ENCODE measurements around the gene ARHGEF28.

The ARHGEF28 gene

DNA sequence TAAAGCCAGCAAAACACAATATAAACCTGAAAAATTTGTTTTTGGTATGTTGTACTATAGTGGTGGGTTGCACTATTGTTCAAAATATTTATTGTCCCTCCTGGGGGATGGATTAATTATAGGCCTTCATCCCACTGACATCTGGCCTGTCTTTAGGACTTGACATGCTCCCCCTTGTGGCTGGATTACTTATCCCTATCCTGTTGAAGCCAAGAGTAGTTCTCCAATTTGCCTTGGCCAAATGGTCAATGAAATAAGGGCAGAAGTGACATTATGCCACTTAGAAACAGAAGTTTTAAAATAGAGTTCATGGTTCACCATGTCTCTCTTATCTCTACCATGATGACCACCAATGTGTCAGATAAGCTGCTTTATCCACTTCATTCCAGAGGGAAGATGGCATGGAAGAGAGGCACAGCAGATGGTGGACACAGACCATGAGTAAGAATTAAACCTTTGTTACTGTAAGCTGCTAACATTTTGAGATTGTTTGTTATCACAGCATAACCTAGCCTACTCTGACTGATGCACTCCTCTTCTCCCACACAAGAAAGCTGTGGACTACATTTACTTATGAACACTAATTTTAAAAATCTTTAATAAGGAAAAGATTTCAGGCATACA, 29.2 kb upstream of the ARHGEF28 start:
- Histone ChIP-seq H2AFZ (ENCODE audit: low read length) (no peak overlapping the region), H3F3A (ENCODE audit: insufficient read depth, low read length) (no peaks in the 10 kb centered on the region), H3K9me2 (replicated peaks; ENCODE audit: insufficient read depth, low read length) (no peaks in the 10 kb centered on the region), H3K4me3 (ENCODE audit: low read length) (no peak overlapping the region), H3K79me2 (ENCODE audit: low read length) (no peaks in the 10 kb centered on the region), H3K4me2 (ENCODE audit: low read depth, low read length) (no peak overlapping the region), H3K36me3 (replicated peaks; ENCODE audit: insufficient read depth, low read length) (no peaks in the 10 kb centered on the region), H3K27me3 (replicated peaks; ENCODE audit: insufficient read depth, low read length) (no peaks in the 10 kb centered on the region), H3K9ac (ENCODE audit: low read length) (no peak overlapping the region), H3K9me3 (replicated peaks; ENCODE audit: insufficient read depth, low read length) (no peaks in the 10 kb centered on the region), H4K20me1 (ENCODE audit: insufficient read depth, low read length) (no peaks in the 10 kb centered on the region), H3K4me1 (ENCODE audit: low read length) (no peaks in the 10 kb centered on the region), H3K27ac (ENCODE audit: low read length) (no peak overlapping the region)
- TF ChIP-seq EZH2phosphoT487 (IDR thresholded peaks at IDR 0.05; ENCODE audit: low read length) (no peak), EZH2 (optimal IDR thresholded peaks at IDR 0.05; ENCODE audit: low read depth, low read length) (no peak)
- TF ChIP-seq, protein P1, sequence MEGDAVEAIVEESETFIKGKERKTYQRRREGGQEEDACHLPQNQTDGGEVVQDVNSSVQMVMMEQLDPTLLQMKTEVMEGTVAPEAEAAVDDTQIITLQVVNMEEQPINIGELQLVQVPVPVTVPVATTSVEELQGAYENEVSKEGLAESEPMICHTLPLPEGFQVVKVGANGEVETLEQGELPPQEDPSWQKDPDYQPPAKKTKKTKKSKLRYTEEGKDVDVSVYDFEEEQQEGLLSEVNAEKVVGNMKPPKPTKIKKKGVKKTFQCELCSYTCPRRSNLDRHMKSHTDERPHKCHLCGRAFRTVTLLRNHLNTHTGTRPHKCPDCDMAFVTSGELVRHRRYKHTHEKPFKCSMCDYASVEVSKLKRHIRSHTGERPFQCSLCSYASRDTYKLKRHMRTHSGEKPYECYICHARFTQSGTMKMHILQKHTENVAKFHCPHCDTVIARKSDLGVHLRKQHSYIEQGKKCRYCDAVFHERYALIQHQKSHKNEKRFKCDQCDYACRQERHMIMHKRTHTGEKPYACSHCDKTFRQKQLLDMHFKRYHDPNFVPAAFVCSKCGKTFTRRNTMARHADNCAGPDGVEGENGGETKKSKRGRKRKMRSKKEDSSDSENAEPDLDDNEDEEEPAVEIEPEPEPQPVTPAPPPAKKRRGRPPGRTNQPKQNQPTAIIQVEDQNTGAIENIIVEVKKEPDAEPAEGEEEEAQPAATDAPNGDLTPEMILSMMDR (IDR thresholded peaks at IDR 0.05; ENCODE audit: low read length), result peak; percentile 74
- peak; percentile 31 for DNase-seq

DNA sequence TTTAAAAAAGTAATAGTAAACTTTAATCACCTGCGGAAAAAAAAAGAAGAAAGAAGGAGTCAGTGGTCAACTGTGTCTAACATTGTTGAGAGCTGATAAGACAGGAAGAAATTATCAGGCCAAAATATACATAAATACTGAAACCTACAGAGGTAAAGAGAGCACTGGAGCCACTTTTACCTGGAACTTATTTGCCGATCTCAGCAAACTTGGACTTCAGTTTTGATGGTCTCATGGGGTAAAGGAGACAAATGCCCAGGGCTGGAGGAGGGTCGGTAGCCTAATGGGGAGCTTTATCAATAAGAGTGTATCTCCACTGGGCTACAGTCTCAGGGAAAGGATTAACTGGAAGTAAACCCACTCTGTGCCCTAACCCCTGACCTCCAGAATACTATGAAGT, 26.6 kb upstream of the ARHGEF28 start:
- Histone ChIP-seq H2AFZ (ENCODE audit: low read length) (no peak overlapping the region), H3K36me3 (replicated peaks; ENCODE audit: insufficient read depth, low read length) (no peaks in the 10 kb centered on the region), H3K4me2 (ENCODE audit: low read depth, low read length) (no peak overlapping the region), H3K79me2 (ENCODE audit: low read length) (no peaks in the 10 kb centered on the region), H3K9me2 (replicated peaks; ENCODE audit: insufficient read depth, low read length) (no peaks in the 10 kb centered on the region), H3F3A (ENCODE audit: insufficient read depth, low read length) (no peaks in the 10 kb centered on the region), H3K9ac (ENCODE audit: low read length) (no peak overlapping the region), H3K4me1 (ENCODE audit: low read length) (no peaks in the 10 kb centered on the region), H3K9me3 (replicated peaks; ENCODE audit: insufficient read depth, low read length) (no peaks in the 10 kb centered on the region), H3K4me3 (ENCODE audit: low read length) (no peak overlapping the region), H3K27ac (ENCODE audit: low read length) (no peak overlapping the region), H4K20me1 (ENCODE audit: insufficient read depth, low read length) (no peaks in the 10 kb centered on the region), H3K27me3 (replicated peaks; ENCODE audit: insufficient read depth, low read length) (no peaks in the 10 kb centered on the region)
- DNase-seq, result no peak
- TF ChIP-seq, protein P1 (IDR thresholded peaks at IDR 0.05; ENCODE audit: low read length), result no peak
- TF ChIP-seq EZH2 (optimal IDR thresholded peaks at IDR 0.05; ENCODE audit: low read depth, low read length) (no peak), EZH2phosphoT487 (IDR thresholded peaks at IDR 0.05; ENCODE audit: low read length) (no peak)

DNA sequence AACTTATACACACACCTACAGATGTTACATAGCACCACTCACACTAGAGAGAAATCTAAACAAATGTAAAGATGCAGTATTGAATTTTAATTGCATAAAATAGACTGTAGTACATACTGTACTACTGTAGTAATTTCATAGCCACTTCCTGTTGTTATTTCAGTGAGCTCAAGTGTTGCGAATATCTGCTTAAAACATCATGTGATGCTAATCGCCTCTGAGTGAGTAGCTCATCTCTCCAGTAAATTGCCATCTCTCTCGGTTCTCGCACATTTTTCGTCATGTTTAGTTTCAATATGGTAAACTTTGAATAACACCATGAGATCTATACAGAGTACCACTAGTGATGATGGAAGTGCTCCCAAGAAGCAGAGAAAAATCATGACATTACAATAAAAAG, 22.0 kb upstream of the ARHGEF28 start:
- no peak for DNase-seq
- Histone ChIP-seq H3K79me2 (ENCODE audit: low read length) (no peaks in the 10 kb centered on the region), H3F3A (ENCODE audit: insufficient read depth, low read length) (no peaks in the 10 kb centered on the region), H2AFZ (ENCODE audit: low read length) (no peak overlapping the region), H3K4me2 (ENCODE audit: low read depth, low read length) (no peak overlapping the region), H3K9me2 (replicated peaks; ENCODE audit: insufficient read depth, low read length) (no peaks in the 10 kb centered on the region), H3K4me3 (ENCODE audit: low read length) (no peak overlapping the region), H4K20me1 (ENCODE audit: insufficient read depth, low read length) (no peaks in the 10 kb centered on the region), H3K27ac (ENCODE audit: low read length) (no peak overlapping the region), H3K9ac (ENCODE audit: low read length) (no peak overlapping the region), H3K9me3 (replicated peaks; ENCODE audit: insufficient read depth, low read length) (no peaks in the 10 kb centered on the region), H3K36me3 (replicated peaks; ENCODE audit: insufficient read depth, low read length) (no peaks in the 10 kb centered on the region), H3K27me3 (replicated peaks; ENCODE audit: insufficient read depth, low read length) (no peaks in the 10 kb centered on the region), H3K4me1 (ENCODE audit: low read length) (no peaks in the 10 kb centered on the region)
- no peak for TF ChIP-seq EZH2 (optimal IDR thresholded peaks at IDR 0.05; ENCODE audit: low read depth, low read length)
- TF ChIP-seq, protein P1 (IDR thresholded peaks at IDR 0.05; ENCODE audit: low read length), result no peak
- TF ChIP-seq EZH2phosphoT487 (IDR thresholded peaks at IDR 0.05; ENCODE audit: low read length), result no peak
